ENCODE results near the gene ZNF155. TPM values are rescaled to one million over a fixed set of nuclear protein-coding genes. Genes with fewer than 3 reads are reported as not detected.

ZNF155 gene
- polyA plus RNA-seq, 4 donors: 3.7 to 8.7 (median 5.5) TPM

- no peaks in the 10 kb centered on the region for H3K27me3 ChIP-seq (ENCODE audit: control insufficient read depth in 3 of 3, insufficient read depth in 3 of 3, low read length in 3 of 3)
- peak overlapping the region; percentile 82 to 85 (median 83) for H3K4me3 ChIP-seq (ENCODE audit: low read depth in 1 of 3, low read length in 3 of 3)
- FAIRE-seq (no peak), DNase-seq (no peak)
- peaks cover 0 to 12% of the 10 kb centered on the region in 2 donors for H3K9me3 ChIP-seq (ENCODE audit: control insufficient read depth in 2 of 2, insufficient read depth in 1 of 2, low read depth in 1 of 2, low read length in 1 of 2)
- H3K27ac ChIP-seq (ENCODE audit: low read depth in 1 of 3, low read length in 2 of 3): peak overlapping the region in 1 of 3 donors; percentile 71
- peaks cover 2 to 5% (median 4%) of the 10 kb centered on the region in 3 donors for H3K36me3 ChIP-seq (ENCODE audit: control insufficient read depth in 3 of 3, insufficient read depth in 2 of 3, low read depth in 1 of 3, low read length in 3 of 3)
- no peaks in the 10 kb centered on the region for H3K4me1 ChIP-seq (ENCODE audit: control insufficient read depth in 3 of 3, insufficient read depth in 2 of 3, low read depth in 1 of 3, low read length in 2 of 3)
- WGBS, 3 donors: 3% methylated on average over 14 of the region's 14 CpGs
These were observed 656 bp downstream of the ZNF155 start for GRCh38 chr19:43984687-43985000.

- no peak for FAIRE-seq
- H3K4me1 ChIP-seq (ENCODE audit: control insufficient read depth in 3 of 3, insufficient read depth in 2 of 3, low read depth in 1 of 3, low read length in 2 of 3): no peaks in the 10 kb centered on the region
These were observed 13.8 kb downstream of the ZNF155 start for GRCh38 chr19:43997631-43998290.

GRCh38 chr19:44002212-44002565 is 18.2 kb downstream of the ZNF155 start:
- Histone ChIP-seq H3K27me3 (ENCODE audit: control insufficient read depth in 3 of 3, insufficient read depth in 3 of 3, low read length in 3 of 3) (no peaks in the 10 kb centered on the region), H3K4me3 (ENCODE audit: low read depth in 1 of 3, low read length in 3 of 3) (peak overlapping the region; percentile 41 to 89 (median 81)), H3K27ac (ENCODE audit: low read depth in 1 of 3, low read length in 2 of 3) (peak overlapping the region in 2 of 3 donors; percentile 82), H3K9me3 (ENCODE audit: control insufficient read depth in 2 of 2, insufficient read depth in 1 of 2, low read depth in 1 of 2, low read length in 1 of 2) (peaks cover 1 to 24% of the 10 kb centered on the region in 2 donors), H3K36me3 (ENCODE audit: control insufficient read depth in 3 of 3, insufficient read depth in 2 of 3, low read depth in 1 of 3, low read length in 3 of 3) (peaks cover 0 to 6% (median 3%) of the 10 kb centered on the region in 3 donors), H3K4me1 (ENCODE audit: control insufficient read depth in 3 of 3, insufficient read depth in 2 of 3, low read depth in 1 of 3, low read length in 2 of 3) (peaks cover 0 to 4% (median 0%) of the 10 kb centered on the region in 3 donors)
- no peak for DNase-seq
- whole genome bisulfite sequencing, 3 donors: 12 to 19% (median 13%) methylated on average over 8 of the region's 8 CpGs
- no peak for FAIRE-seq

More at GRCh38 chr19:43997631-43998290, 13.8 kb downstream of the ZNF155 start:
- DNase-seq: no peak
- Histone ChIP-seq H3K27ac (ENCODE audit: low read depth in 1 of 3, low read length in 2 of 3) (no peak overlapping the region), H3K4me3 (ENCODE audit: low read depth in 1 of 3, low read length in 3 of 3) (no peak overlapping the region), H3K27me3 (ENCODE audit: control insufficient read depth in 3 of 3, insufficient read depth in 3 of 3, low read length in 3 of 3) (no peaks in the 10 kb centered on the region), H3K36me3 (ENCODE audit: control insufficient read depth in 3 of 3, insufficient read depth in 2 of 3, low read depth in 1 of 3, low read length in 3 of 3) (peaks cover 6 to 13% (median 8%) of the 10 kb centered on the region in 3 donors), H3K9me3 (ENCODE audit: control insufficient read depth in 2 of 2, insufficient read depth in 1 of 2, low read depth in 1 of 2, low read length in 1 of 2) (peaks cover 0 to 21% of the 10 kb centered on the region in 2 donors)
- 91% methylated on average over 10 of the region's 10 CpGs for WGBS, 3 donors

- H3K36me3 ChIP-seq (ENCODE audit: control insufficient read depth in 3 of 3, insufficient read depth in 2 of 3, low read depth in 1 of 3, low read length in 3 of 3): peaks cover 3 to 8% (median 3%) of the 10 kb centered on the region in 3 donors
- no peaks in the 10 kb centered on the region for H3K27me3 ChIP-seq (ENCODE audit: control insufficient read depth in 3 of 3, insufficient read depth in 3 of 3, low read length in 3 of 3)
- H3K9me3 ChIP-seq (ENCODE audit: control insufficient read depth in 2 of 2, insufficient read depth in 1 of 2, low read depth in 1 of 2, low read length in 1 of 2): peaks cover 1 to 24% of the 10 kb centered on the region in 2 donors
- DNase-seq (peak; percentile 97 to 98), FAIRE-seq (no peak)
- WGBS, 3 donors: 0 to 1% (median 1%) methylated on average over 48 of the region's 48 CpGs
- H3K4me3 ChIP-seq (ENCODE audit: low read depth in 1 of 3, low read length in 3 of 3): peak within 1 kb of the TSS; percentile 64 to 89 (median 81)
- peak within 1 kb of the TSS; percentile 70 to 82 (median 82) for H3K27ac ChIP-seq (ENCODE audit: low read depth in 1 of 3, low read length in 2 of 3)
- H3K4me1 ChIP-seq (ENCODE audit: control insufficient read depth in 3 of 3, insufficient read depth in 2 of 3, low read depth in 1 of 3, low read length in 2 of 3): peaks cover 0 to 4% (median 0%) of the 10 kb centered on the region in 3 donors
These were observed 18.8 kb downstream of the ZNF155 start, which contains the start of gene ZNF230 for GRCh38 chr19:44002566-44003460. Gene ZNF230, plus strand, starts transcription at chr19:44002957. Its CDS starts 4,122 bp downstream, at chr19:44007079.

- Histone ChIP-seq H3K36me3 (ENCODE audit: control insufficient read depth in 3 of 3, insufficient read depth in 2 of 3, low read depth in 1 of 3, low read length in 3 of 3) (peaks cover 7 to 9% (median 9%) of the 10 kb centered on the region in 3 donors), H3K27me3 (ENCODE audit: control insufficient read depth in 3 of 3, insufficient read depth in 3 of 3, low read length in 3 of 3) (no peaks in the 10 kb centered on the region), H3K4me1 (ENCODE audit: control insufficient read depth in 3 of 3, insufficient read depth in 2 of 3, low read depth in 1 of 3, low read length in 2 of 3) (peaks cover 0 to 4% (median 0%) of the 10 kb centered on the region in 3 donors), H3K4me3 (ENCODE audit: low read depth in 1 of 3, low read length in 3 of 3) (peak overlapping the region; percentile 64 to 89 (median 81)), H3K27ac (ENCODE audit: low read depth in 1 of 3, low read length in 2 of 3) (peak overlapping the region in 2 of 3 donors; percentile 67 to 82), H3K9me3 (ENCODE audit: control insufficient read depth in 2 of 2, insufficient read depth in 1 of 2, low read depth in 1 of 2, low read length in 1 of 2) (peaks cover 1 to 27% of the 10 kb centered on the region in 2 donors)
- 3% methylated on average over 15 of the region's 15 CpGs for WGBS, 3 donors
- FAIRE-seq: no peak
- DNase-seq: peak; percentile 5 to 59
These were observed 19.5 kb downstream of the ZNF155 start for GRCh38 chr19:44003461-44004009.

GRCh38 chr19:44005973-44006372 is 22.0 kb downstream of the ZNF155 start:
- no peak overlapping the region for H3K4me3 ChIP-seq (ENCODE audit: low read depth in 1 of 3, low read length in 3 of 3)
- H3K4me1 ChIP-seq (ENCODE audit: control insufficient read depth in 3 of 3, insufficient read depth in 2 of 3, low read depth in 1 of 3, low read length in 2 of 3): peaks cover 0 to 4% (median 0%) of the 10 kb centered on the region in 3 donors
- H3K27me3 ChIP-seq (ENCODE audit: control insufficient read depth in 3 of 3, insufficient read depth in 3 of 3, low read length in 3 of 3): no peaks in the 10 kb centered on the region
- peaks cover 21 to 30% (median 28%) of the 10 kb centered on the region in 3 donors for H3K36me3 ChIP-seq (ENCODE audit: control insufficient read depth in 3 of 3, insufficient read depth in 2 of 3, low read depth in 1 of 3, low read length in 3 of 3)
- no peak overlapping the region for H3K27ac ChIP-seq (ENCODE audit: low read depth in 1 of 3, low read length in 2 of 3)
- WGBS, 3 donors: 88 to 97% (median 92%) methylated on average over 1 of the region's 1 CpG
- FAIRE-seq (no peak), DNase-seq (no peak)
- peaks cover 4 to 47% of the 10 kb centered on the region in 2 donors for H3K9me3 ChIP-seq (ENCODE audit: control insufficient read depth in 2 of 2, insufficient read depth in 1 of 2, low read depth in 1 of 2, low read length in 1 of 2)

- Histone ChIP-seq H3K4me3 (ENCODE audit: low read depth in 1 of 3, low read length in 3 of 3) (no peak overlapping the region), H3K9me3 (ENCODE audit: control insufficient read depth in 2 of 2, insufficient read depth in 1 of 2, low read depth in 1 of 2, low read length in 1 of 2) (peaks cover 6 to 51% of the 10 kb centered on the region in 2 donors)
These were observed 23.5 kb downstream of the ZNF155 start for GRCh38 chr19:44007473-44007872.

GRCh38 chr19:44010468-44010867 is 26.5 kb downstream of the ZNF155 start:
- FAIRE-seq (no peak), DNase-seq (no peak)
- 96% methylated on average over 5 of the region's 5 CpGs for whole genome bisulfite sequencing, 3 donors
- no peaks in the 10 kb centered on the region for H3K4me1 ChIP-seq (ENCODE audit: control insufficient read depth in 3 of 3, insufficient read depth in 2 of 3, low read depth in 1 of 3, low read length in 2 of 3)
- no peaks in the 10 kb centered on the region for H3K27me3 ChIP-seq (ENCODE audit: control insufficient read depth in 3 of 3, insufficient read depth in 3 of 3, low read length in 3 of 3)
- H3K9me3 ChIP-seq (ENCODE audit: control insufficient read depth in 2 of 2, insufficient read depth in 1 of 2, low read depth in 1 of 2, low read length in 1 of 2): peaks cover 6 to 56% of the 10 kb centered on the region in 2 donors
- H3K36me3 ChIP-seq (ENCODE audit: control insufficient read depth in 3 of 3, insufficient read depth in 2 of 3, low read depth in 1 of 3, low read length in 3 of 3): peaks cover 21 to 35% (median 30%) of the 10 kb centered on the region in 3 donors
- H3K4me3 ChIP-seq (ENCODE audit: low read depth in 1 of 3, low read length in 3 of 3): no peak overlapping the region
- H3K27ac ChIP-seq (ENCODE audit: low read depth in 1 of 3, low read length in 2 of 3): no peak overlapping the region

More at GRCh38 chr19:44007473-44007872, 23.5 kb downstream of the ZNF155 start:
- peaks cover 0 to 4% (median 0%) of the 10 kb centered on the region in 3 donors for H3K4me1 ChIP-seq (ENCODE audit: control insufficient read depth in 3 of 3, insufficient read depth in 2 of 3, low read depth in 1 of 3, low read length in 2 of 3)
- WGBS, 3 donors: 97 to 100% (median 98%) methylated on average over 6 of the region's 6 CpGs
- H3K27ac ChIP-seq (ENCODE audit: low read depth in 1 of 3, low read length in 2 of 3): no peak overlapping the region
- H3K27me3 ChIP-seq (ENCODE audit: control insufficient read depth in 3 of 3, insufficient read depth in 3 of 3, low read length in 3 of 3): no peaks in the 10 kb centered on the region
- DNase-seq: no peak
- no peak for FAIRE-seq
- peaks cover 21 to 35% (median 30%) of the 10 kb centered on the region in 3 donors for H3K36me3 ChIP-seq (ENCODE audit: control insufficient read depth in 3 of 3, insufficient read depth in 2 of 3, low read depth in 1 of 3, low read length in 3 of 3)
